NCI-H2227 (cell line): Measurements from ENCODE around the gene ZBTB7C.

Experiments used
- DNase-seq: peaks from one replicate; lab custom pipeline; 2025; ENCODE audit not compliant: unreplicated experiment; lab: John Stamatoyannopoulos, UW

ZBTB7C gene

DNA sequence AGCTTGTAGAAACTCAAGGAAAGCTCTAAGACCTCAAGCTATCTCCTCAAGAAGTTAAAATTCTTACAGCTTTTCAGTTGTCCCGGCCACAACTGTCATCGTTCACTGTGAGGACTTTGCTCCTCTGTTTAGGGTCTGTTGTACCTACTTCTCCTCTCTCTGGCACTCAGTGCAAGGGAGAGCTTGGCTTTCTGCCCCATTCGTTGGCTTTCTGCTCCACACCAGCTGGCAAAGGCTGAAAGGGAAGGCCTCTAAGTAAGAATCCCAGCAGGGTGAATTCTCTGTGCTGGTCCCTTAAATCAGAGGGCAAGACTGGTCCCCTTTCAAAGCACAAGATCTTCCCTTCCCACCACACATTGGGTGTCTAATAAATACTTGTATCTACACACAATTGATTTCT lies 17.3 kb downstream of the ZBTB7C start:
- no peak for DNase-seq

DNA sequence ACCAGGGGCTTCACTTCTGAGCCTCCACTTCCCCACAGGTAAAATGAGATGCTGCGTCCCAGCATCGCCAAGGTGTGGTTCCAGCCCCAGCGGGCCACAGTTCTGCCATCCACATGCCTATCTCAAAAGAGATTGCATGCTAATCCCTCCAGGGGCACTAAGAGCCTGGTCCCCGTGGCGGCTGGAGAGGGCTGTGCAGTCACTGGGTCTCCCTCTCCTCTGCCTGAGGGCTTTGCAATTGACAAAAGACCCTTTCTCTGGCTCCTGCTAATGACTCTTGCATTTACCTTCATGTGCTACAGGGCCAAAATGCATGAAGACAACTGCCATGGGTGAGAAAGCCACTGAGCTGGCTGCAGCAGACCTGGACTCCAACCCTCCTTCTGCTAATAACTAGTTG lies 18.5 kb downstream of the ZBTB7C start:
- DNase-seq = no peak

DNA sequence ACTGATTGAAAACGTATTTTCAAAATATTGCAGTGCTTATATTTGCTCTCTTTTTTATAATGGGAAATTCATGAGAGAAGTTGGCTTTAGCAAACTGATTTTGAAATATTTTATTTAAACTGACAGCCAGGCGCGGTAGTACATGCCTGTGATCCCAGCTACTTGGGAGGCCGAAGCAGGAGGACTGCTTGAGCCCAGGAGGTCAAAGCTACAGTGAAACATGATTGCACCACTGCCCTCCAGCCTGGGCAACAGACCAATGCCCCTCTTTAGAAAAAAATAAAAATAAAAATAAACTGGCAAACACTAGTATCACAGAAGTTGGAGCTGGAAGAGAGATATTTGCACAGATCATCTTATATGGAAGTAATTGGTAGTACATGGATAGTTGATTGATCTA lies 20.7 kb downstream of the ZBTB7C start:
- DNase-seq = no peak

DNA sequence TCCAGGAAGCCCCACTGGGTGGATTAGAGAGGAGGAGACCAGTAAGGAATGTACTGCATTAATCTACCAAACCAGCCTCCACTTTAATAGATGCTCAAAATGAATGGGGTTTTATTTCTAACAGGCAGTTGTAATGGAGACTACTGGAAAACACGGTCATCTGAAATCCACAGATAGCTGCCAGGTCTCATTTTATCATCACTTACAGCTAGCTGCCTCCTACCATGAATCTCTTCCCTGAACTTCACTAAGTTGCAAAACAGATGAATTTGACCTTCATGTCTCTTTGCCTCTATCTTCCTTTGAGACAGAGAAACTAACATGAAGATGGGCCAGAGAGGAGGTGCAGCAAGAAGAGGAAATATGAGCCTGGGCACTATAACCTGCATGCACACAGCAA lies 21.9 kb downstream of the ZBTB7C start:
- no peak for DNase-seq

DNA sequence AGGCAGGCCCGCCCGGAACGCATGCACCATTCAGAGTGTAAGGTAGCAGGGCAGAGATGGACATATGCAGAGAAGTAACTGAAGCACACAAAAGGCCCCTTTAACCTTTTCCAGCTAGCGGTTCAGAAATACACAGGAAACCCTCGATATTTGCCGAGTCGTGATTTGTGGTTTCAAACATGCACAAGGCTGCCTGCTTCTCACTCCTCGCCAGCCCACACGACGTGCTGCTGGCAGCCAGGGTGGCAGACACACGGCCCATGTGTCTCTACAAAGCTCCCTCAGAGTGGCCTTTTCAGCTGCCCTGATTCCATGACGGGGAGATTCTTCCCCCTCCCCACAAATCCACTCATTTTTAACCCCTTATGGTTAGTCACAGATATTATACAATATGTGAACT lies 23.6 kb downstream of the ZBTB7C start:
- DNase-seq = no peak

DNA sequence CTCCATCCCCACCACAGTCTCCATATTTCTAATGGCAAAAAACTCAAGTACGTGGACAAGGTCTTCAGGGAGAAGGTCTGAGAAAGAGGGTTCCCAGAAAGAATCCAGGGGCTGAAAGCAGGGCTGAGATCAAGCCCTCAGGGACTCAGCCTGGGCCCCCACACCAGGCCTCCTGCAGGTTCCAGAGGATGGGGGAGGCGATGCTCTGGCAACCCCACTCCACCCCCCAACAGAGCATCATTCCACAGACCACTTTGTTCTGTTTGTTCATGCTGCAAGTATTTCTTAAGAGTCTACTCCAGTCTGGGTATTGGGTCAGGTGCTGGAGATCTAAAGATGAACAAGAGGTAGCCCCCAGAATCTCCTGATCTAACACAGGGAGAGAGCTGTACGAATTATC lies 32.2 kb downstream of the ZBTB7C start:
- DNase-seq = no peak

DNA sequence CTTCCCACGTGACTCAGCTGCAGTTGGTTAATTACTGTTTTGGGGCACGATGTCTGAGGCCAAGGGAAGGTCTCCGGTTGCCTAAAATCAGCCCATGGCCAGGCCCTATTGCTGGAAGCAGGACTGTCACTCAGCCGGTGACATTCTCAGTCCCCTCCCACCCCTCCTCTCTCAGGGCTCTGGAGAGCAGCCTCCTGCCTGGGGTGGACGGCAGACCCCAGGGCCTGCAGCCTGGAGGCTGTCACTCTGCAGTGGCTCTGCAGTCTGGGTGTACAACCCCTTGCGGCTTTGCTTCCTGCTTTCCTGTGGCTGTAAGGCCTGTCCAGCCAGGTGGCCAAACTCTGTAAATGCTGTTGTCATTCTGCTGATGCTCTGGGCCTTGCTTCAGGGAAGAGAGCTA lies 32.8 kb downstream of the ZBTB7C start:
- peak; percentile 45 for DNase-seq

DNA sequence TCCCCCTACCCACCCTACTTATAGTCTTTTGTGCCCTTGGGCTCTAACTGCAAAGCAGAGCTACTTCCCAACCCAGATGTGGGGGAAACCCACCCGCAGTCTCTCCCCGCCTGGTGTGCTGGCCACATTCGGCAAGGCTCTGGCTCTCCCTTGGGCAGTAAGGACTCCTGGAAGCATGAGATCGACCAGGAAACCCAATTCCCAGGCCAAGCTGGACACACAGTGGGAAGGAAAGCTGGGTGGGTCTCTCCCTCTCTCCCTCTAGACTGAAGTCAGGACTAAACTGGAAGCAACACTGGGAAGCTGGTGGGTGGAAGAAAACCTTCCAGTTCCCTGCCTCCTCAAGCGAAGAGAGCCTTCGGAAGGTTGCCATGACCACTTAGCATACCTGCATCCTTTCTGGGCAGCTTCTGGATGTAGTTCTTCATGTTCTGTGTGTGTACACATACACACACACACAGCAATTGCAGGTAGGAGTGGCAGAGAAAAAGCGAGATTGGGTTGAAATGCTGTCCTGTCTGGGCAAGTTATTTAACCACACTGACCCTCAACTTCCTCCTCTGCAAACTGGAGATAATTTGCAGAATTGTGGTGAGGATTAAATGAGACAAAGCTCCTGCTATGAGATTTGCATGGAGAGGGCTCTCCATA lies 33.9 kb downstream of the ZBTB7C start:
- no peak for DNase-seq

DNA sequence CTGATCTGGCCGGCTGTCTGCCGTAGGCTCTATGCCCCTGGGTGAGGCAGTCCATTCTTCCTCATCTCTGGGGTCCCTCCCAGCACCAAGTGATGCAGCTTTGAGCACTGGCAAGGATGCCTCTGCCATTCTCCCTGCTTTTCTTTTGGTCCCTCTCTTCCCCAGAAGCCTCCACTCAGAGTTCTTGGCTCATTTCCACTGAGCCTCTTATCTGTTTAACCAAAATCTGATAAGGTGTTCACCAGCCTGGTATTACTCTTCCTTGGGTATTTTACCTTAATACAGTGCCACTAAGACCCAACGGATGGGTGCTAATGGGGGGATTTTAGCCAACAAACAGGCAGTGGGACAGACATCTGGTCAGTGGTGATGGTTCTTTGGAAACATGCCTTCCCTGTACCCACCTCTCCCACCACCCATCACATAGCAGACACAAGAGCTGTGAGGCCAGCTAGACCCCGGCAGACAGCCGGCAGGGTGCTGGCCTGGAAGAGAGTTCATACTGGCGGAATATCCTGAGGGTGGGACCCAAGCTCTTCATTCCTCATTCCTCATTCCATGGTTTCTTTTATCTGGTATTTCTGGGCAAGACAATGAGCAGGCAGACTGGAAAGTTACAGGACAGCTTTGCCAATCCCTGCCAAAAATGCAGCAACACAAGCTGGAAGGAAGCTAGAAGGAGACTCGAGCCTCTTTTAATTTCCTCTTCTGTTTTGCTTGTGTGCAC lies 34.6 kb downstream of the ZBTB7C start:
- DNase-seq = no peak

DNA sequence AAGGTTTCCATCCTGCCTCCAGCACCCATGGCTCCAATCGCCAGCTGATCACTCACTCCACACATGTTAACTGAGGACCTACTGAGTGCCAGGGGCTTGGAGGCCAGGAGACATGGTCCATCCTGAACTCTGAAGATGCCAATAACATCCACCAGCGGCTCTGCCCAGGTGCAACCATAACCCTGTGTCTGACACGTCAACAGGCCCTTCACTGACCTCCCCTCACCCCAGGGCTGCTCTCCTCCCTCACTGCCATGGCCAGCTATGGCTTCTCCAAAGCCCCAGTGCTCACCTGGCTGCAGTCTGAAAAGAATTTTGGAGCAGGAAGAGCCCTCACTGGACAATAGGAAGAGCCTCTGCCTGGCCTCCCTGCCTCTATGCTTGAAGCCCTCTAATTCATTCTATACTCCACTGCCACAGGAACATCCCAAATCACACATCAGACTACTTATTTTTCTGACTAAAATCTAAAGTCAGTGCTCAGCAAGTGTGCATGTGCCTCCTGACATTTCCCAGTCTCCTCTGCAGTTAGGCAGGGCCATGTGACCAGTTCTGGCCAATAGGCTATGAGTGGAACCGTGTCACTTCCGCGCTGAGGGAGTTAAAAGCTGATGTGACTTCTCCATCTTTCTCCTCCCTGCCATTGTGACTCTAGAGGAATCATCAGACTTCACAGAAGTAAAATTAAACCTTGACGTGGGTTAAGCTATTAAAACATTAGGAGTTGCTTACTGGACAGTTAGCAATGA lies 37.2 kb downstream of the ZBTB7C start:
- DNase-seq = no peak

DNA sequence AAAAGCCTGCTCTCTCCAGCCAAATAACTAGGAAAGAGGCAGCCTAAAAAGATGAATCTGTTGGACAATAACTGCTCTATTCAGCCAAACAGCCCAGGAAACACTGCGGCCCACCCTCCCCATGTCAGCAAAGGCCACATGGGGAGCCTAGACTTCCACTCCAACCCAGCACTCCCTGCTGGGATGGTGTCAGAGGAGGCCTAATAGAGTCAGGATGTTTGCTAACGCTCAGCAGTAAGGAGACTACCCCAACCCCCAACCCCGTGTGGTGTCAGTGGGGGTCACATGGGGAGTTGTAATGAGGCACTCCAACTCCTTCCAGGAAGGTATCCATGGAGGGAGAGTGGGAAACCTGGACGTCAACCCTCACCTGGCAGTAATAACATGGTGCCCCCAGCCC lies 41.6 kb downstream of the ZBTB7C start:
- no peak for DNase-seq

DNA sequence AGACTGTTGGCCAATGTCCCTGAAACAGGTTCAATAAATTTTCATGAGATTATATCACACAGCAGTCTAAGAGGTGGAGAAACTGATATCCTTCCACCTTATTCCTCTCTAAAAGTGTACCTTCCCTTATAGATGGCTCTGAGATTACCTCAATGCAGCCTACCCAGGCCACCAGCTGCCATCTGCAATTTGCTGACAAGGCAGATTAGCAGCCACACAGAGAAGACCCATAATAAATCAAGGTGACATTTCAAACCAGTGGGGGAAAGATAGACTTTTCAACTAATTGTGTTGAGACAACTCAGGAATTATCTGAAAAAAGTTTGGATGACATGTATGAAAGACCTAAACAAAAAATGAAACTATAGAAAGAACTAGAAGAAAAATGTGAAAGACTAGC lies 43.2 kb downstream of the ZBTB7C start:
- DNase-seq = no peak

DNA sequence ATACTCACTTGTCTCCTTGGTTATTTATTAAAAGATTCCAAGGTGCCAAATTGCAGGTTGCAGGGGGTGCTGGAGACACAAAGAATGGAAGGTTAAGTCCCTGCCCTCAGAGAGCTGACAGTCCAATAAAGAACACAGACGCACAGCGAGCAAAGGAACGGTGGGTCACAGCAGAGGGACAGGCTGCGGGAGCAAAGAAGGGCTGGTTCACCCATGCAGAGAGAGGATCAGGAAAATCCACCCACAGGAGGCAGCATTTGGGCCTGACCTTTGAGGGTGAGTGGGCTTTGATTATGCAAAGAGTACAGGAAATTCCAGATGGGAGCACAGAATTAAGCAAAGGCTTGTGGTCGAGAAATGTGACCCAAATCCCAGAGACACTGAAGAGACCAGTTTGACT lies 45.0 kb downstream of the ZBTB7C start:
- no peak for DNase-seq

DNA sequence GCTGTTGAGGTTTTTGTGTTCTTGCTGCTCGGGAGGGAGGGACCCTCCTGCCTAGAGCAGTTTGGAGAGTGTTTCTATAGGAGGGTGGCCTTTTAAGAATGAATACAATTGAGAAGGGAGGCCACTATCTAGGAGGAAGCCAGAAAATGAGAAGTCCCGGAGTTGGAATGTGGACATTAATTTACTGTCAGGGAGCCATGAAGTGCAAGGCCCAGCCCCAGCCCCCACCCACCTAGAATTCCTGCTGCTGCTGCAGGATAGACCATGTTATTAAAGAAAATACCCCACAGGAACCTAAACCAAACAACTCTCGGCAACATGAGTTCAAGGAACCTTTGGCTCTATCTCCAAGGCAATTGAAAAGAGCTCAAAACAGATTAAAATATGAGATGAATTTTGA lies 46.0 kb downstream of the ZBTB7C start:
- DNase-seq = no peak

DNA sequence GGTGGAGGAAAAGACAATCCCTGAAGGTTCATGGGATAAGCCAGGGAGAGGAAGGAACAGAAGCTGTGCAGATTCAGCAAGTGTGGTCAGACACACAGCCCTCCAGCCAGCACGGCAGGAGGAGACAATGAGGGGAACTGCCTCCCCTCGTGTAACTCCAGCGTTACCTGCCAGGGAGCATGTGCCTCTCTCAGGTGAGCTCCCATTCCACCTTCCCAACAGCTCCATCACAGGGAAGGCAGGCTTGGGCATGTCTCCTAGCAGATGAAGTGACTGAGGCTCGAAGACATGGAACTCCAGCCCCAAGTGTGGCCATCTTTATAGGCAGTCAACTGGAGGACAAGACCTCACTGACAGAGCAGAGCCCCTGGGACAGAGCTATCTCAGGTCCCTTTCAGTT lies 47.4 kb downstream of the ZBTB7C start:
- DNase-seq = no peak

DNA sequence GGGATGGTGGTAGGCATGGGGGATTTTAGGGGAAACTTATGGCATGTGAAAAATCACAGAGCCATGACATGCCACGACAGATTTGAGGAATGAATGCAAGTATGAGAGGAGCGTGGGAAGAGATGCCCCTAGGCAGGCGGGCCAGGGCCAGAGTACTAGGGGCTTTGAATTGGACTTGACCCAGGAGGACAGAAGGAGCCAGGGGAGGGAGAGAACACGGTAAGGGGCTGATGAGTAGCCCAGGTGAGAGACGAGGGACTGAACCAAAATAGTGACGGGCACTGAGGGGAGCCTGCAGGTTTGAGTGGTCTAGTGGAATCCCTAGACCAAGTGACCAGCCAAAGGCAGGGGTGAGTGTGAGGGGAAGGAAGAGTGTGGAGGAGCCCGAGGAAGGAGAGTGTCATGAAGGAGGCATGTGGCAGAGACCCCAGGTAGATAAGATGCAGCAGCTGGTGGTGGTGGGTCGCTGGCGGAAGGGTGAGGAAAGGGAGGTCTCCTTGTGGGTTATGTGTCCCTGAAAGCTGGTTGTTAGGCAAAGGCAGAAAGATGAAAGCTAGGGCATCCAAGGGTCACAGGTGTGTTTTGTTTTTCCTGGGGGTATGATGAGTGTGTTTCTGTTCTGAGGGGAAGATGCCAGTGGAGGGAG lies 48.7 kb downstream of the ZBTB7C start:
- DNase-seq = no peak

DNA sequence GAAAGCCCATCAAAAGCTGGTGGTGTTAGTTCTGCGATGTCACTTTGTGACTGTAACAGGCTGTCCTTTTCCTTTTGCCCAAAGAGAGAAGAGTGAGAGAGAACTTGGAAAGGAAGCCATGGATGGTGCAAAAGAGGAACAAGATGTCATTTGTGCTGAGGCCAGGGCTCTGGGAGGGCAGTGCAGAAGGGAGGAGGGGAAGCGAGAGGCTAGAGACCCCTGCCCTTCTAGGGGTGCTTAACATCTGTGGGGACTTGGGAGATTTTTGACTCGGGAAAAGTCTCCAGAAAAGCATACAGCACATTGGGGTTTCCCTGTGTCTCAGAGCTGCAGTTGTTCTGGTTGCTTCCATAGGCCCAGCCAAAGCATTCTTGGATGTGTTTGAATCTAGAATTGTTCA lies 49.6 kb downstream of the ZBTB7C start:
- DNase-seq = no peak

DNA sequence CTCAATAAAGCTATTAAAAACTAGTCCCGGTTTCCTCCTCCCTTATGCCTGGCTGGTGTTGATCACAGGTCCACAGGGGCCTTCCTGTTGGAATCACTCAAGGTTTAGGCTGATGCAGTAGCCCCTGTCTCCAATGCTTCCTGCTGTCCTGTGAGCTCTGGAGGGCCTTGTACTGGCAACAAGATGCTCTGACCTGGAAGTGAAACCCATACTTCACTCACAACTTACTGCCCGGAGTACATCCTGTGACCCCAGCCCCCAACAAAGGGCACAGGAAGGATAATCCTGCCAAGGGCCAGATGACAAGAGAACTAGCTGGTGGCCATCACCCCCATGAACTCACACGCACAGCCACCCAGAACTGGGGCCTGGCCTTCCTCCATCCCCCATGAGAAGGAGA lies 50.3 kb downstream of the ZBTB7C start:
- no peak for DNase-seq

DNA sequence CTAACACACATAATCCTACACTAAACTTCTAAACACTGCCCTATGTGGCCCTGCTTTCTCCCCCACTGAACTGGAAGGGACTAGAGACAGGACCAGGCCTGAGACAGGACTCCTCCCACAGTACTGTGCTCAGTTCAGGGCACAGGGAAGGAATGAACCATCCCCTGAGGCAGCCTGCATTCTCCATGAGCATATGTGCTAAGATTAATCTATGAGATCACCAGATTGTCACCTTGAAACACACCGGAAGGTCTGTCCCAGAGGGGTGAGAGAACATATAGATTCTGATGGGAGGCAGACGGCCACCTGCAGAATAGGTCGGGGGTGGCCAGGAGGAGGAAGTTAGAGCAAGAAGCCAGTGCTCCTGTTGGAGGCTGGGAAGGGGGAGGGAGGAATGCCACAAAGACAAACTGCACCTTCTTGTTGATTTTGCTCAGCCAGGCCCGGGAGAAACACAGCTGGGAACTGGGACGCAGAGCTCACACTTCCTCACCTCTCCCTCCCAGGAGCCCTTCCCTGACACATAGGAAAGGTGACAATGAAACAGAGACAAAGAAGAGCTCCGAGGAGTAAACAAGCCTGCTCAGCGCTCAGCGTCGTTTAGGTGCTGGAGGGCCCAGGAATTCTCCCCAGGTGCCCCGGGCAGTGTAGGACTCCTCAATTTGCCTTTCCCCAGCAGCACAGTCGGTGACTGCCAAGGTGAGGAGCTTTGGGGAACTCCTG lies 52.1 kb downstream of the ZBTB7C start:
- DNase-seq = no peak

DNA sequence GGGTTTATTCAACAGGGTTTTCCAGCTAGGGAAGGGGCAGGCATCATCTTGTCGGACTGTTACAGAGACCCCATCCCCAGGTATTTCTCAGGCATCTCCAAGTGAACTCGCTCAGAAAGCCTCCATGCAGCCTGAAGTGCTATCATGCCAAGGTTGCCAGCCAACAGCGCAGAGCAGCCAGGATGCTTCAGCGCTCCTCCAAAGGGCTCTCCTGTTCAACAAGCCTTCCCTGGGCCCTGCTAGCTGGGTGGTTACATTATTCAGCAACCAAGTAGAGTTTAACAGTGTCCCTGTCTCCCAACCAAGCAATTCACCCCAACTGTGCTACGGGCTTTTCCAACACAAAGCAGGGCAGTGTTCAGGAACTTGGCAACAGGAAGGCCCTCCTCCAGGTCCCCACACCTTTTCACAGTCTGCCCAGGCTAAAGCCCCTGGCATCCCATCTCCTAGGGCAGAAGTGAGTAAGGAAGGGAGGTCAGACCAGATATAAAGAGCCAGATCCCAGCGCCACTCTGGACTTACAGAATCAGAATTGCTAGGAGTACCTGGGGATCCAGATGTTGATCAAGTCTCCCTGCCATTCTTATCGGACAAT lies 52.9 kb downstream of the ZBTB7C start:
- no peak for DNase-seq
